ENCODE data around the gene BICC1. TPM values are rescaled to one million over a fixed set of nuclear protein-coding genes. Genes with fewer than 3 reads are reported as not detected.

Gene BICC1
- total RNA-seq, 1 experiment from 2014 or later = 118 TPM

DNA sequence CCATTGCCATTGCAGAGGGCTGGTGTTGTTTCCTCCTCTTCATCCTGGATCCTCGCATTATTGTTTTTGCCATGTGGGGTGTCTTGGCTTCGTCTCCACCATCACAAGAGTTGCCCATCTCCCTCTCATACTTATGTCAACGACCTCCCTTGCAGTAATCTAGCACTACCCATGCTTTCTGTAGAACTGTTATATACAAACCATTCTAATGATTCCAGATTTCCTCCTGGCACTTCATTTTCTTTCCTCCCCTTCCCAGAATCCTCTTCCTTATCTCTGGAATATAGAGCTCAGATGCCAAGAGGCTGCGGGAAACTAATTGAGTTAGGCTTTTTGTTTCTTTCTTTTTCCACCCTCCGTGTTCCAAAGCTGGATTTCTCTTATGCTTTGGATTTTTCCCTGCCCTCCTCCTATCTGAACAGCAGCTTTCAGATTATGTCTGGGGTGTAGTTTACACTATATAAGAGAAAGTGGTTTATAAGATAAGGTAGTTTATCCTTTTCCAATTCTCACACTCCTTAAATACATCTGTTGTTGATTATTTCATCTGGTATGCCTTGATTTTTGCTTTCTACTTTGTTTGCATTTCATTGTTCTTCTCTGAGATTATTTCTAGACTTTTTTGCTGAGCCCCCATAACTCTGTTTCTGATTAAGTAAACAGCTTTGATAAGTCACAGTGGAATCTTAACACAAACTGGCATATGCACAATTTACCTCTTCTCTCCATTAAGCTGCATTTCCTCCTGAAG lies 264.1 kb downstream of the BICC1 start:
- Mint-ChIP-seq H3K9me3 (ENCODE audit: unreplicated experiment) (no peaks in the 10 kb centered on the region), H3K4me3 (ENCODE audit: unreplicated experiment) (no peak overlapping the region), H3K4me1 (ENCODE audit: low read depth, unreplicated experiment) (peaks cover 24% of the 10 kb centered on the region), H3K27me3 (ENCODE audit: insufficient read depth, unreplicated experiment) (no peaks in the 10 kb centered on the region), H3K36me3 (ENCODE audit: insufficient read depth, unreplicated experiment) (no peaks in the 10 kb centered on the region), H3K27ac (ENCODE audit: unreplicated experiment) (no peak overlapping the region)
- Histone ChIP-seq H3K4me1 (peaks cover 11% of the 10 kb centered on the region), H3K9me3 (no peaks in the 10 kb centered on the region), H3K27me3 (replicated peaks; ENCODE audit: control insufficient read depth, insufficient read depth, low read length) (no peaks in the 10 kb centered on the region), H3K4me3 (ENCODE audit: low read depth, low read length) (no peak overlapping the region), H3K36me3 (ENCODE audit: control insufficient read depth, insufficient read depth, low read length) (no peaks in the 10 kb centered on the region)
- intact Hi-C loops (cut with micrococcal nuclease; ENCODE audit: unreplicated experiment) = no loop called here
- BruUV-seq (replicated peaks) = no TSS peak
- no peak for DNase-seq
- TF ChIP-seq, protein P1, sequence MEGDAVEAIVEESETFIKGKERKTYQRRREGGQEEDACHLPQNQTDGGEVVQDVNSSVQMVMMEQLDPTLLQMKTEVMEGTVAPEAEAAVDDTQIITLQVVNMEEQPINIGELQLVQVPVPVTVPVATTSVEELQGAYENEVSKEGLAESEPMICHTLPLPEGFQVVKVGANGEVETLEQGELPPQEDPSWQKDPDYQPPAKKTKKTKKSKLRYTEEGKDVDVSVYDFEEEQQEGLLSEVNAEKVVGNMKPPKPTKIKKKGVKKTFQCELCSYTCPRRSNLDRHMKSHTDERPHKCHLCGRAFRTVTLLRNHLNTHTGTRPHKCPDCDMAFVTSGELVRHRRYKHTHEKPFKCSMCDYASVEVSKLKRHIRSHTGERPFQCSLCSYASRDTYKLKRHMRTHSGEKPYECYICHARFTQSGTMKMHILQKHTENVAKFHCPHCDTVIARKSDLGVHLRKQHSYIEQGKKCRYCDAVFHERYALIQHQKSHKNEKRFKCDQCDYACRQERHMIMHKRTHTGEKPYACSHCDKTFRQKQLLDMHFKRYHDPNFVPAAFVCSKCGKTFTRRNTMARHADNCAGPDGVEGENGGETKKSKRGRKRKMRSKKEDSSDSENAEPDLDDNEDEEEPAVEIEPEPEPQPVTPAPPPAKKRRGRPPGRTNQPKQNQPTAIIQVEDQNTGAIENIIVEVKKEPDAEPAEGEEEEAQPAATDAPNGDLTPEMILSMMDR (IDR thresholded peaks at IDR 0.05; ENCODE audit: insufficient read depth in 1 of 2, low read depth in 1 of 2, low read length in 1 of 2, severe bottlenecking in 1 of 2, unreplicated experiment in 1 of 2) = no peak
- ChIA-PET CTCF (interaction anchor here (0.7 to 1.0 kb wide), 2 partner anchors 365 to 1024 kb away, joined by 3 read pairs; no protein-coding TSS in a partner anchor), POLR2A (no interaction called here)

GRCh38 chr10:58778966-58779365 lies 266.3 kb downstream of the BICC1 start:
- H3K27me3 Mint-ChIP-seq (ENCODE audit: insufficient read depth, unreplicated experiment) = no peaks in the 10 kb centered on the region
- Histone ChIP-seq H3K4me3 (ENCODE audit: low read depth, low read length) (no peak overlapping the region), H3K27me3 (replicated peaks; ENCODE audit: control insufficient read depth, insufficient read depth, low read length) (no peaks in the 10 kb centered on the region), H3K4me1 (peaks cover 31% of the 10 kb centered on the region), H3K9me3 (no peaks in the 10 kb centered on the region), H3K36me3 (ENCODE audit: control insufficient read depth, insufficient read depth, low read length) (no peaks in the 10 kb centered on the region)
- no peaks in the 10 kb centered on the region for H3K9me3 Mint-ChIP-seq (ENCODE audit: unreplicated experiment)
- TF ChIP-seq, protein P1 (IDR thresholded peaks at IDR 0.05; ENCODE audit: insufficient read depth in 1 of 2, low read depth in 1 of 2, low read length in 1 of 2, severe bottlenecking in 1 of 2, unreplicated experiment in 1 of 2) = no peak
- peaks cover 46% of the 10 kb centered on the region for H3K4me1 Mint-ChIP-seq (ENCODE audit: low read depth, unreplicated experiment)
- H3K27ac Mint-ChIP-seq (ENCODE audit: unreplicated experiment) = no peak overlapping the region
- no peak for DNase-seq
- intact Hi-C loops (cut with micrococcal nuclease; ENCODE audit: unreplicated experiment) = no loop called here
- POLR2A ChIA-PET = no interaction called here
- H3K36me3 Mint-ChIP-seq (ENCODE audit: insufficient read depth, unreplicated experiment) = no peaks in the 10 kb centered on the region
- no TSS peak for BruUV-seq (replicated peaks)
- H3K4me3 Mint-ChIP-seq (ENCODE audit: unreplicated experiment) = no peak overlapping the region
- CTCF ChIA-PET = no interaction called here

DNA sequence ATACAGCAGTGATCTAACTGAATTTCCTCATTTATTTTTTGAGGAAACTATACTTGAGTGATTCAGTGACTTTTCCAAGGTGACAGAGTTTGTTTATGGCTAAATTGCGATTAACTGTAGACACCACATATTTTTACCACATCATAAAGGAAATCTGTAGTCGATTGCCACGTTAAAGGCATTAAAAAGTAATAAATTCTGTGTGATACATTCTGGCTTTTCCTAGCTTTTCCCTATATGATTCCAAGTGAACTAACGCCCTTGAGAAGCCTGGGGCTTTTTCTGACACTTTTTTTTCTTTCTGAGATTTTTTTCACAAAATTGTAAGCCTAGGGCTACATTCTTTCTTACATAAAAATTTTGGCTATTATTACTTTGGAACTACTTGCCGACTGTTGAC lies 266.9 kb downstream of the BICC1 start:
- TF ChIP-seq, protein P1 (IDR thresholded peaks at IDR 0.05; ENCODE audit: insufficient read depth in 1 of 2, low read depth in 1 of 2, low read length in 1 of 2, severe bottlenecking in 1 of 2, unreplicated experiment in 1 of 2) = no peak
- peaks cover 48% of the 10 kb centered on the region for H3K4me1 Mint-ChIP-seq (ENCODE audit: low read depth, unreplicated experiment)
- Histone ChIP-seq H3K4me1 (peaks cover 38% of the 10 kb centered on the region), H3K9me3 (no peaks in the 10 kb centered on the region), H3K4me3 (ENCODE audit: low read depth, low read length) (no peak overlapping the region), H3K27me3 (replicated peaks; ENCODE audit: control insufficient read depth, insufficient read depth, low read length) (no peaks in the 10 kb centered on the region), H3K36me3 (ENCODE audit: control insufficient read depth, insufficient read depth, low read length) (no peaks in the 10 kb centered on the region)
- H3K27me3 Mint-ChIP-seq (ENCODE audit: insufficient read depth, unreplicated experiment) = no peaks in the 10 kb centered on the region
- no peaks in the 10 kb centered on the region for H3K9me3 Mint-ChIP-seq (ENCODE audit: unreplicated experiment)
- ChIA-PET POLR2A (interaction anchor here (0.6 kb wide), 1 partner anchor 88 kb away, joined by 3 read pairs; no protein-coding TSS in a partner anchor), CTCF (no interaction called here)
- H3K4me3 Mint-ChIP-seq (ENCODE audit: unreplicated experiment) = no peak overlapping the region
- no TSS peak for BruUV-seq (replicated peaks)
- H3K27ac Mint-ChIP-seq (ENCODE audit: unreplicated experiment) = no peak overlapping the region
- intact Hi-C loops (cut with micrococcal nuclease; ENCODE audit: unreplicated experiment) = no loop called here
- H3K36me3 Mint-ChIP-seq (ENCODE audit: insufficient read depth, unreplicated experiment) = no peaks in the 10 kb centered on the region
- DNase-seq = no peak
